A549 (cell line): ENCODE data around the gene GSS. TPM values are rescaled to one million over a fixed set of nuclear protein-coding genes. Genes with fewer than 3 reads are reported as not detected.
A peak's percentile ranks its signal among the peaks of the same experiment; 100 is the strongest.

Experiments
- ATAC-seq, 2 experiments: fragments of 200-7000 bp in 1 of 2; fragments of >200 bp in 1 of 2; cut with Nextera tagmentation in 1 of 2; cut with Tn5 transposase in 1 of 2; 3 replicates each; pipeline versions ENCODE4 v1.8.0 to v1.9.1; 2018 to 2020; ENCODE audit warnings: mild to moderate bottlenecking in 1 of 2, moderate library complexity in 1 of 2
- CTCF ChIA-PET: fragments of 300-600 bp; sonication (Branson Sonifier 250); formaldehyde crosslinking; extraction: SDS; loops from one replicate; lab custom pipeline; 2021; ENCODE audit warnings: antibody characterized with exemption, inconsistent platforms; lab: Yijun Ruan, JAX
- POLR2A ChIA-PET: fragments of 350-600 bp; formaldehyde crosslinking; extraction: SDS; loops from one replicate; lab custom pipeline; 2021; ENCODE audit warnings: antibody characterized with exemption, inconsistent platforms; lab: Yijun Ruan, JAX
- DNase-seq, 2 experiments: peaks; one replicate each; pipeline versions ENCODE4 v3.0.0 to v3.0.0-alpha.2; 2011 to 2016; ENCODE audit warnings: low read depth in 1 of 2, low spot score in 1 of 2
- FAIRE-seq: peaks from 2 replicates; lab custom pipeline; 2011; peaks lifted over from hg19 to GRCh38; lab: Jason Lieb, UNC
- H3K27ac ChIP-seq, 2 experiments: fragments of >200 bp; sonication (Bioruptor Twin); formaldehyde crosslinking; 3 replicates each; pipeline ENCODE4 v1.5.1; 2016 to 2017
- H3K4me1 ChIP-seq: fragments of >200 bp; sonication (Bioruptor Twin); formaldehyde crosslinking; 3 replicates; pipeline ENCODE4 v1.6.1; 2016
- H3K4me2 ChIP-seq: fragments of >200 bp; sonication (Bioruptor Twin); formaldehyde crosslinking; 3 replicates; pipeline ENCODE4 v1.6.1; 2016
- H3K4me3 ChIP-seq: fragments of >200 bp; sonication (Bioruptor Twin); formaldehyde crosslinking; 3 replicates; pipeline ENCODE4 v1.5.1; 2016
- H3K9me3 ChIP-seq: fragments of >200 bp; sonication (Bioruptor Twin); formaldehyde crosslinking; 3 replicates; pipeline ENCODE4 v1.6.1; 2016
- ATOH8 ChIP-seq: fragments of 250-450 bp; sonication (Bioruptor Pico); IDR thresholded peaks from 2 replicates; pipeline ENCODE4 v1.5.0; 2020; ENCODE audit warnings: low read depth, mild to moderate bottlenecking, moderate library complexity
- BHLHE40 ChIP-seq: IDR thresholded peaks from 2 replicates; pipeline ENCODE4 v1.6.1; 2012; ENCODE audit warnings: low read depth, low read length, inconsistent platforms
- CBX2 ChIP-seq: fragments of 200-600 bp; sonication (generic); IDR thresholded peaks from 2 replicates; pipeline ENCODE4 v1.6.1; 2016; ENCODE audit warnings: low read depth, mild to moderate bottlenecking, borderline replicate concordance
- CBX8 ChIP-seq: fragments of 200-600 bp; sonication (generic); IDR thresholded peaks from 2 replicates; pipeline ENCODE4 v1.6.1; 2016
- CHD4 ChIP-seq: fragments of 200-600 bp; sonication (generic); IDR thresholded peaks from 2 replicates; pipeline ENCODE4 v1.6.1; 2016; ENCODE audit warnings: antibody characterized with exemption, mild to moderate bottlenecking, borderline replicate concordance
- ELK1 ChIP-seq: fragments of 150-350 bp; IDR thresholded peaks from 2 replicates; pipeline ENCODE4 v1.6.1; 2014; ENCODE audit warnings: low read depth, mild to moderate bottlenecking, low read length
- ESRRA ChIP-seq: fragments of 150-350 bp; IDR thresholded peaks from 2 replicates; pipeline ENCODE4 v1.6.1; 2014; ENCODE audit warnings: mild to moderate bottlenecking, low read length, borderline replicate concordance
- FOXS1 ChIP-seq: fragments of 250-450 bp; sonication (Bioruptor Pico); IDR thresholded peaks from 2 replicates; pipeline ENCODE4 v1.5.0; 2020; ENCODE audit warnings: mild to moderate bottlenecking, moderate library complexity
- GATA3 ChIP-seq: IDR thresholded peaks from 2 replicates; pipeline ENCODE4 v1.6.1; 2012; ENCODE audit warnings: borderline replicate concordance
- HEYL ChIP-seq: fragments of 250-450 bp; sonication (Bioruptor Pico); IDR thresholded peaks from 2 replicates; pipeline ENCODE4 v1.8.0; 2021; ENCODE audit warnings: mild to moderate bottlenecking, moderate library complexity
- HOXA7 ChIP-seq: fragments of 250-450 bp; sonication (Bioruptor Pico); IDR thresholded peaks from 2 replicates; pipeline ENCODE4 v1.5.0; 2020; ENCODE audit warnings: mild to moderate bottlenecking, moderate library complexity
- HOXB13 ChIP-seq: fragments of 250-450 bp; sonication (Bioruptor Pico); IDR thresholded peaks from 2 replicates; pipeline ENCODE4 v1.5.0; 2020; ENCODE audit warnings: low read depth, mild to moderate bottlenecking, moderate library complexity
- JUNB ChIP-seq: fragments of >200 bp; sonication (Bioruptor Twin); formaldehyde crosslinking; IDR thresholded peaks from 2 replicates; pipeline ENCODE4 v1.6.1; 2016
- MYC ChIP-seq: IDR thresholded peaks from 2 replicates; pipeline ENCODE4 v1.6.1; 2012; ENCODE audit warnings: mild to moderate bottlenecking, inconsistent platforms, low read length, improper control_type of control experiment, borderline replicate concordance
- NFE2L2 ChIP-seq: fragments of 150-350 bp; conservative IDR thresholded peaks from 2 replicates; pipeline ENCODE4 v1.6.1; 2014; ENCODE audit warnings: low read length
- NPAS2 ChIP-seq: fragments of 250-450 bp; sonication (Bioruptor Pico); IDR thresholded peaks from 2 replicates; pipeline ENCODE4 v1.8.0; 2022; ENCODE audit warnings: mild to moderate bottlenecking, moderate library complexity, borderline replicate concordance
- POLR2A ChIP-seq: IDR thresholded peaks from 2 replicates; pipeline ENCODE4 v1.6.1; 2012; ENCODE audit warnings: mild to moderate bottlenecking, low read length
- POLR2AphosphoS2 ChIP-seq: conservative IDR thresholded peaks from 2 replicates; pipeline ENCODE4 v1.6.1; 2012; ENCODE audit warnings: low read length, improper control_type of control experiment, inconsistent platforms
- RCOR1 ChIP-seq: fragments of 150-350 bp; IDR thresholded peaks from 2 replicates; pipeline ENCODE4 v1.6.1; 2014; ENCODE audit warnings: antibody characterized with exemption, low read length, low read depth
- RFX5 ChIP-seq: fragments of 450-650 bp; IDR thresholded peaks from 2 replicates; pipeline ENCODE4 v1.7.1; 2014; ENCODE audit warnings: antibody characterized with exemption, mild to moderate bottlenecking, moderate library complexity
- RNF2 ChIP-seq: fragments of 200-600 bp; sonication (generic); IDR thresholded peaks from 2 replicates; pipeline ENCODE4 v1.6.1; 2016; ENCODE audit warnings: low read depth, mild to moderate bottlenecking, antibody characterized with exemption, moderate library complexity, borderline replicate concordance
- SMC3 ChIP-seq: fragments of >200 bp; sonication (Bioruptor Twin); formaldehyde crosslinking; IDR thresholded peaks from 3 replicates; pipeline ENCODE4 v1.6.1; 2018; ENCODE audit warnings: inconsistent platforms
- SREBF2 ChIP-seq: fragments of 450-650 bp; IDR thresholded peaks from 2 replicates; pipeline ENCODE4 v1.6.1; 2014; ENCODE audit warnings: mild to moderate bottlenecking, moderate library complexity
- TFCP2L1 ChIP-seq: fragments of 250-450 bp; sonication (Bioruptor Pico); IDR thresholded peaks from 2 replicates; pipeline ENCODE4 v1.5.0; 2021; ENCODE audit warnings: mild to moderate bottlenecking
- ZC3H11A ChIP-seq: fragments of 450-650 bp; IDR thresholded peaks from 2 replicates; pipeline ENCODE4 v1.6.1; 2014; ENCODE audit warnings: antibody characterized with exemption, mild to moderate bottlenecking
- ZFP36 ChIP-seq: fragments of 450-650 bp; IDR thresholded peaks from 2 replicates; pipeline ENCODE4 v1.6.1; 2014; ENCODE audit warnings: borderline replicate concordance; ENCODE audit not compliant: partially characterized antibody
- ZSCAN20 ChIP-seq: fragments of 250-450 bp; sonication (Bioruptor Pico); IDR thresholded peaks from 2 replicates; pipeline ENCODE4 v1.8.0; 2022; ENCODE audit warnings: mild to moderate bottlenecking, moderate library complexity
- WGBS: methylation state at CpG from one replicate; pipeline ENCODE4 v1.1.6; 2017; ENCODE audit errors: missing lambda C conversion rate; 5-methylcytosine and 5-hydroxymethylcytosine counted together
- polyA plus RNA-seq, 4 experiments: library from polyadenylated mRNA; depleted of rRNA in 3 of 4; stranded (reverse); fragments of >200 nt; fragmentation: RNase III in 1 of 4; extraction: RNeasy Plus Mini Kit Qiagen cat#74134 plus additional on column Dnase treatment in 1 of 4; gene quantifications; 2 replicates in 3 of 4; 3 replicates in 1 of 4; pipeline ENCODE4 v1.2.3, GENCODE V29; 2011 to 2017
- TF ChIP-seq, protein P1 (sequence below): fragments of >200 bp; sonication (Bioruptor Twin); formaldehyde crosslinking; IDR thresholded peaks from 2 replicates; pipeline ENCODE4 v1.6.1; 2016

GSS gene
- polyA plus RNA-seq, 2 of the 4 experiments (the other 2 are of a cell fraction): 57.1 to 92.4 TPM

DNA sequence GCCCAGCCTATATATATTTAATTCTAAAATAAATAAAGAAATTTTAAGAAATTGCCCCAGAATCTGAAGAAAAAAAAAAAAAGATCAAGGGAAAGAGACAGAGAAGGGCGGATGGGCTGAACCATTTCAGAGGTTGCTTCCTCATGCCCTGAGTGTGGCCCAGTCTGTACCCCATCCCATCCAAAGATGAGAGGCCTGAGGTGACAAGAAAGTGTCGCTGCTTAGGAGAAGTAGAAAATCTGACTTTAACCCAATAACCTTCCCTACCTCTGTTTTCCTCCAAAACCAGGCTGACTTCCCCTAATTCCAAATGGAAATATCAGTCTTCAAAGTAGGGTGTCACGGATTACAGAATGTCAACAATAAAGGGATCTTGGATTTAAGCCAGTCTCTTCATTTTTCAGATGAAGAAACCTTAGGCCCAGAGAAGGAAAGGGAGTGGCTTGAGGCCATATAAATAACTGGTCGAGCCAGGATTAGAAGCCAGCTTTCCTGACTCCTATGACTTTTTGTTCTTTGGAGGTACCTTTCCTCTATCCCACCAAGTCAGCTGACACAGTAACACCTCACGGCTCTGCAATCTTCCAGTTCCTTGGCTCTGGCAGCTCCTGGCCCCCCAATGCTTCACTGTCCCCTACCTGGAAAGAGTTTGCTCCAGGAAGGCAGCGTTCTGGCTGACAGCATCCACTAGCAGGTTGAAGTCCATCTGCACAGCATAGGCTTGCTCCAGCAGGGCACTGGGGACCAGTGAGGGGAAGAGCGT lies 10.1 kb downstream of the GSS start:
- H3K4me3 ChIP-seq: no peak overlapping the region
- 0 out of 6 replicates have a peak overlapping the region, but pooled peaks of 1 of the 2 experiments have one; percentile 13 for H3K27ac ChIP-seq
- CTCF ChIA-PET: interaction anchor here (0.5 to 8.8 kb wide), 8 partner anchors 11 to 138 kb away, joined by 3 to 56 read pairs (median 4); partner anchors contain the start of genes ACSS2, GGT7, GSS and MYH7B
- POLR2A ChIA-PET: interaction anchor here (0.8 to 1.0 kb wide), 2 partner anchors 10 to 69 kb away, joined by 3 read pairs; partner anchors contain the start of genes ACSS2 and MYH7B
- no peak overlapping the region for H3K4me2 ChIP-seq
- DNase-seq (no peak), FAIRE-seq (no peak), ATAC-seq (no peak)
- no peaks in the 10 kb centered on the region for H3K9me3 ChIP-seq
- TF ChIP-seq CBX2 (no peak), CHD4 (no peak), ATOH8 (CRISPR knock-in tag) (no peak), ESRRA (no peak), RFX5 (no peak), HOXA7 (CRISPR knock-in tag) (no peak), RCOR1 (no peak), NFE2L2 (no peak), ZC3H11A (no peak), NPAS2 (no peak), FOXS1 (CRISPR knock-in tag) (no peak), ZSCAN20 (CRISPR knock-in tag) (no peak), ZFP36 (no peak), TFCP2L1 (CRISPR knock-in tag) (no peak), BHLHE40 (no peak)
- H3K4me1 ChIP-seq: peaks cover 10% of the 10 kb centered on the region; the same call in 2 of the 3 replicates
- 91% methylated on average over 7 of the region's 7 CpGs for WGBS

GRCh38 chr20:34943808-34944567 lies 11.6 kb downstream of the GSS start:
- no peak for DNase-seq
- H3K9me3 ChIP-seq: no peaks in the 10 kb centered on the region
- ATAC-seq: no peak
- peak overlapping the region; percentile 57 to 75; a peak in 5 of 6 replicates for H3K27ac ChIP-seq
- no peak for TF ChIP-seq SMC3
- TF ChIP-seq HOXB13 (CRISPR knock-in tag): no peak
- TF ChIP-seq, all 56 proteins: peak for 0
- no peak for FAIRE-seq
- WGBS: 78% methylated on average over 2 of the region's 2 CpGs
- CTCF ChIA-PET: interaction anchor here (0.5 to 8.8 kb wide), 10 partner anchors 12 to 1194 kb away, joined by 3 to 56 read pairs (median 3); partner anchors contain the start of genes ACSS2, GGT7, GSS and MYH7B
- Histone ChIP-seq H3K4me2 (no peak overlapping the region), H3K4me3 (no peak overlapping the region), H3K4me1 (peaks cover 10% of the 10 kb centered on the region; the same call in 2 of the 3 replicates)
- POLR2A ChIA-PET: interaction anchor here (0.9 kb wide), 1 partner anchor 68 kb away, joined by 3 read pairs; no protein-coding TSS in a partner anchor

DNA sequence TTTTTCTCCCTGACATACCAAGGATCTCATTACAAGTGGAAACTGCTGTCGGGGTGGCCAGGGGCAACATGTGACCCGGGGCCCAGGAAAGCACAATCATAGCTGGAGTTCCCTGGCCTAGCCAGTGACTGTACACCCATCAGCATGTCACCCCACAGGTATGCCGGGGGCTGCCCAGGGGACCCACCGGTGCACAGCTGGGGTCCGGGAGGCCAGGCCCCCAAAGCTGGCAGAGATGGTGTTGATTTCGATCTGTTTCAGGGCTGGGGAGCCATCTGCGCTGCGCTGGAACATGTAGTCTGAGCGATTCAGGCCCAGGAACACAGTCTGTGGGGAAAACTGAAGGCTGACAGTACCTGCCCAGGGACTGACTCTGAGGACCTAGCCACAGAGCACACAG lies 13.3 kb downstream of the GSS start:
- ChIA-PET CTCF (interaction anchor here (0.9 to 8.8 kb wide), 3 partner anchors 21 to 99 kb away, joined by 3 to 56 read pairs (median 3); partner anchors contain the start of genes ACSS2 and GGT7), POLR2A (no interaction called here)
- DNase-seq (no peak), ATAC-seq (no peak), FAIRE-seq (no peak)
- Histone ChIP-seq H3K4me1 (peaks cover 10% of the 10 kb centered on the region; the same call in 2 of the 3 replicates), H3K4me2 (no peak overlapping the region), H3K27ac (no peak overlapping the region), H3K4me3 (no peak overlapping the region), H3K9me3 (no peaks in the 10 kb centered on the region)
- TF ChIP-seq ESRRA (no peak), SREBF2 (no peak), ZSCAN20 (CRISPR knock-in tag) (no peak), GATA3 (no peak), TFCP2L1 (CRISPR knock-in tag) (no peak), CBX8 (no peak), HEYL (CRISPR knock-in tag) (no peak), HOXA7 (CRISPR knock-in tag) (no peak), POLR2A (no peak), POLR2AphosphoS2 (no peak), HOXB13 (CRISPR knock-in tag) (no peak), MYC (no peak), JUNB (no peak), ELK1 (no peak), CHD4 (no peak), SMC3 (no peak), RNF2 (no peak)
- TF ChIP-seq, protein P1, sequence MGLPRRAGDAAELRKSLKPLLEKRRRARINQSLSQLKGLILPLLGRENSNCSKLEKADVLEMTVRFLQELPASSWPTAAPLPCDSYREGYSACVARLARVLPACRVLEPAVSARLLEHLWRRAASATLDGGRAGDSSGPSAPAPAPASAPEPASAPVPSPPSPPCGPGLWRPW: no peak
- WGBS: 93% methylated on average over 9 of the region's 9 CpGs
